Sigmoid colon (tissue), 7 donors: ENCODE measurements around the gene CFD. TPM values are rescaled to one million over a fixed set of nuclear protein-coding genes. Genes with fewer than 3 reads are reported as not detected.

ENCODE experiments used
- DNase-seq: peaks from one replicate; pipeline ENCODE4 v3.0.0-alpha.2; 2019
- H3K27ac ChIP-seq, 4 donors: fragments of 200-600 bp; sonication (generic); one replicate each; pipeline ENCODE4 v1.5.1; 2016 to 2019; ENCODE audit warnings: mild to moderate bottlenecking in 1 of 4
- H3K27me3 ChIP-seq, 3 donors: fragments of 200-600 bp; sonication (generic); one replicate each; pipeline ENCODE4 v1.5.1; 2019; ENCODE audit warnings: mild to moderate bottlenecking in 1 of 3
- H3K36me3 ChIP-seq, 4 donors: fragments of 200-600 bp; sonication (generic); one replicate each; pipeline ENCODE4 v1.5.1; 2016 to 2019
- H3K4me1 ChIP-seq, 4 donors: fragments of 200-600 bp; sonication (generic); one replicate each; pipeline ENCODE4 v1.5.1; 2017 to 2019
- H3K4me3 ChIP-seq, 4 donors: fragments of 200-600 bp; sonication (generic); one replicate each; pipeline ENCODE4 v1.5.1; 2017 to 2019; ENCODE audit warnings: mild to moderate bottlenecking in 2 of 4, moderate library complexity in 1 of 4
- H3K9me3 ChIP-seq, 4 donors: fragments of 200-600 bp in 3 of 4; sonication (generic) in 3 of 4; one replicate each; pipeline versions ENCODE4 v1.5.1 to v1.6.1; 2013 to 2019
- CTCF ChIP-seq, 4 experiments: fragments of 450-650 bp in 3 of 4; fragments of 200-600 bp in 1 of 4; IDR thresholded peaks; one replicate each; pipeline ENCODE4 v1.5.1; 2016 to 2019; ENCODE audit warnings: antibody characterized with exemption in 4 of 4, mild to moderate bottlenecking in 3 of 4, moderate library complexity in 2 of 4
- EP300 ChIP-seq, 4 donors: sonication (generic); formaldehyde crosslinking; IDR thresholded peaks; one replicate each; pipeline ENCODE4 v1.6.1; 2017; ENCODE audit warnings: antibody characterized with exemption in 4 of 4
- POLR2A ChIP-seq, 2 donors: fragments of 450-650 bp; IDR thresholded peaks; one replicate each; pipeline ENCODE4 v1.6.1; 2016; ENCODE audit warnings: antibody characterized with exemption in 2 of 2, mild to moderate bottlenecking in 2 of 2, moderate library complexity in 2 of 2
- POLR2AphosphoS5 ChIP-seq, 4 donors: sonication (generic); formaldehyde crosslinking; IDR thresholded peaks; one replicate each; pipeline ENCODE4 v1.6.1; 2017; ENCODE audit warnings: antibody characterized with exemption in 4 of 4
- WGBS, 2 donors: extraction: QIAGEN DNeasy Blood & Tissue Kit; methylation state at CpG; one replicate each; pipeline ENCODE4 v1.1.7; 2013; 5-methylcytosine and 5-hydroxymethylcytosine counted together
- intact Hi-C: fragments of 100-400 bp; cut with DNase I; formaldehyde crosslinking; loops from one replicate; pipeline ENCODE4 v1.15.1; 2023
- polyA plus RNA-seq, 3 donors: library from polyadenylated mRNA; stranded (reverse); fragments of 200-250 nt; gene quantifications; one replicate each; pipeline ENCODE4 v1.2.3, GENCODE V29; 2013
- total RNA-seq, 4 donors: library from RNA; depleted of rRNA; stranded (reverse); fragments of >200 nt; gene quantifications; one replicate each; pipeline ENCODE4 v1.1.0, GENCODE V29; 2016
- donor health status: healthy with polysubstance abuse.
- donor health status: Bipolar disorder and iron deficiency.
- donor health status: healthy.

CFD gene
- total and polyA plus RNA-seq, 7 donors: 29.1 to 830 (median 329) TPM

- H3K36me3 ChIP-seq: peaks cover 0 to 36% (median 13%) of the 10 kb centered on the region in 4 donors
- WGBS, 2 donors: 82 to 90% methylated on average over 15 of the region's 15 CpGs
These were observed 40.5 kb downstream of the CFD start for GRCh38 chr19:900043-900301.

GRCh38 chr19:900302-901111 lies 41.0 kb downstream of the CFD start:
- intact Hi-C loops: no loop called here
- H3K27me3 ChIP-seq: no peaks in the 10 kb centered on the region
- peaks cover 0 to 36% (median 13%) of the 10 kb centered on the region in 4 donors for H3K36me3 ChIP-seq

More at GRCh38 chr19:900043-900301, 40.5 kb downstream of the CFD start:
- Histone ChIP-seq H3K4me3 (no peak overlapping the region), H3K9me3 (no peaks in the 10 kb centered on the region), H3K4me1 (no peaks in the 10 kb centered on the region), H3K27me3 (no peaks in the 10 kb centered on the region), H3K27ac (no peak overlapping the region)
- TF ChIP-seq POLR2AphosphoS5 (IDR thresholded peaks at IDR 0.05) (no peak), EP300 (IDR thresholded peaks at IDR 0.05) (no peak), POLR2A (IDR thresholded peaks at IDR 0.05) (no peak), CTCF (IDR thresholded peaks at IDR 0.05) (no peak)
- intact Hi-C loops: no loop called here
- DNase-seq: no peak

GRCh38 chr19:901216-902092 lies 42.0 kb downstream of the CFD start:
- Histone ChIP-seq H3K4me1 (no peaks in the 10 kb centered on the region), H3K9me3 (no peaks in the 10 kb centered on the region), H3K4me3 (no peak overlapping the region), H3K27me3 (no peaks in the 10 kb centered on the region), H3K36me3 (peaks cover 0 to 36% (median 13%) of the 10 kb centered on the region in 4 donors), H3K27ac (no peak overlapping the region)
- intact Hi-C loops: no loop called here
- WGBS, 2 donors: 94 to 95% methylated on average over 27 of the region's 27 CpGs
- DNase-seq: no peak
- no peak for TF ChIP-seq EP300 (IDR thresholded peaks at IDR 0.05)
- no peak for TF ChIP-seq POLR2AphosphoS5 (IDR thresholded peaks at IDR 0.05)
- TF ChIP-seq CTCF (IDR thresholded peaks at IDR 0.05): no peak
- TF ChIP-seq POLR2A (IDR thresholded peaks at IDR 0.05): no peak

More at GRCh38 chr19:900302-901111, 41.0 kb downstream of the CFD start:
- Histone ChIP-seq H3K27ac (no peak overlapping the region), H3K4me1 (no peaks in the 10 kb centered on the region), H3K9me3 (no peaks in the 10 kb centered on the region), H3K4me3 (no peak overlapping the region)
- TF ChIP-seq CTCF (IDR thresholded peaks at IDR 0.05) (no peak), POLR2A (IDR thresholded peaks at IDR 0.05) (no peak), POLR2AphosphoS5 (IDR thresholded peaks at IDR 0.05) (no peak), EP300 (IDR thresholded peaks at IDR 0.05) (no peak)
- 66 to 79% methylated on average over 30 of the region's 30 CpGs for WGBS, 2 donors
- DNase-seq: no peak

- H3K4me1 ChIP-seq: no peaks in the 10 kb centered on the region
- intact Hi-C loops: no loop called here
These were observed 42.6 kb downstream of the CFD start for GRCh38 chr19:902093-902370.

More at GRCh38 chr19:902093-902370, 42.6 kb downstream of the CFD start:
- Histone ChIP-seq H3K4me3 (no peak overlapping the region), H3K36me3 (peaks cover 0 to 31% (median 13%) of the 10 kb centered on the region in 4 donors), H3K27me3 (no peaks in the 10 kb centered on the region), H3K9me3 (no peaks in the 10 kb centered on the region), H3K27ac (no peak overlapping the region)
- 89 to 95% methylated on average over 7 of the region's 7 CpGs for WGBS, 2 donors
- TF ChIP-seq EP300 (IDR thresholded peaks at IDR 0.05) (no peak), CTCF (IDR thresholded peaks at IDR 0.05) (no peak), POLR2A (IDR thresholded peaks at IDR 0.05) (no peak), POLR2AphosphoS5 (IDR thresholded peaks at IDR 0.05) (no peak)
- no peak for DNase-seq
